Measurements from ENCODE around the gene ME3. TPM values are rescaled to one million over a fixed set of nuclear protein-coding genes. Genes with fewer than 3 reads are reported as not detected.
"Not testable (repeated sequence)": the region's sequence is repeated elsewhere in the genome, so short reads cannot be mapped to it uniquely, and the experiment has no call there.

Gene ME3
- total RNA-seq, 3 donors from 2014 or later: 29.3 to 51.2 (median 31.8) TPM

GRCh38 chr11:86570451-86570850 lies 102.0 kb downstream of the ME3 start:
- peaks cover 34% of the 10 kb centered on the region for H3K4me1 ChIP-seq (ENCODE audit: low read depth)

GRCh38 chr11:86570020-86570419 lies 102.4 kb downstream of the ME3 start:
- Histone ChIP-seq H3K4me3 (no peak overlapping the region), H3K4me1 (ENCODE audit: low read depth) (peaks cover 33% of the 10 kb centered on the region), H3K9me3 (no peaks in the 10 kb centered on the region), H3K36me3 (ENCODE audit: low read depth) (no peaks in the 10 kb centered on the region)
- intact Hi-C loops (cut with DNase I, micrococcal nuclease): no loop called here
- no peak for DNase-seq
- ATAC-seq: peak; percentile 48
- no peak for TF ChIP-seq CTCF (IDR thresholded peaks at IDR 0.05)

More at GRCh38 chr11:86570451-86570850, 102.0 kb downstream of the ME3 start:
- TF ChIP-seq CTCF (IDR thresholded peaks at IDR 0.05): no peak
- Histone ChIP-seq H3K4me3 (no peak overlapping the region), H3K36me3 (ENCODE audit: low read depth) (no peaks in the 10 kb centered on the region), H3K9me3 (no peaks in the 10 kb centered on the region)
- intact Hi-C loops (cut with DNase I, micrococcal nuclease): no loop called here
- no peak for DNase-seq
- peak; percentile 65 for ATAC-seq

GRCh38 chr11:86569109-86569508 lies 103.3 kb downstream of the ME3 start:
- intact Hi-C loops (cut with DNase I, micrococcal nuclease): no loop called here
- no peaks in the 10 kb centered on the region for H3K9me3 ChIP-seq
- ATAC-seq: no peak
- H3K36me3 ChIP-seq (ENCODE audit: low read depth): no peaks in the 10 kb centered on the region
- TF ChIP-seq CTCF (IDR thresholded peaks at IDR 0.05): no peak
- DNase-seq: no peak
- H3K4me3 ChIP-seq: no peak overlapping the region
- peaks cover 30% of the 10 kb centered on the region for H3K4me1 ChIP-seq (ENCODE audit: low read depth)

- ATAC-seq (no peak), DNase-seq (no peak)
- H3K9me3 ChIP-seq: no peaks in the 10 kb centered on the region
- intact Hi-C loops (cut with DNase I, micrococcal nuclease): no loop called here
- no peaks in the 10 kb centered on the region for H3K36me3 ChIP-seq (ENCODE audit: low read depth)
- no peak overlapping the region for H3K4me3 ChIP-seq
- H3K4me1 ChIP-seq (ENCODE audit: low read depth): peaks cover 10% of the 10 kb centered on the region
- TF ChIP-seq CTCF (IDR thresholded peaks at IDR 0.05): no peak
Observed at GRCh38 chr11:86565801-86566312, 106.6 kb downstream of the ME3 start.

- ATAC-seq (no peak), DNase-seq (no peak)
- no peak overlapping the region for H3K4me3 ChIP-seq
- no peak for TF ChIP-seq CTCF (IDR thresholded peaks at IDR 0.05)
- H3K36me3 ChIP-seq (ENCODE audit: low read depth): no peaks in the 10 kb centered on the region
- no peaks in the 10 kb centered on the region for H3K9me3 ChIP-seq
- intact Hi-C loops (cut with DNase I, micrococcal nuclease): no loop called here
- H3K4me1 ChIP-seq (ENCODE audit: low read depth): peaks cover 6% of the 10 kb centered on the region
Observed at GRCh38 chr11:86565388-86565787, 107.0 kb downstream of the ME3 start.

- ATAC-seq; intact Hi-C loops (cut with DNase I, micrococcal nuclease); DNase-seq; H3K4me3 ChIP-seq; H3K36me3 ChIP-seq (ENCODE audit: low read depth); H3K9me3 ChIP-seq: not testable (repeated sequence)
- H3K4me1 ChIP-seq (ENCODE audit: low read depth): peaks cover 15% of the 10 kb centered on the region
Observed at GRCh38 chr11:86562842-86563241, 109.6 kb downstream of the ME3 start.

All from mucosa of descending colon (tissue), 3 donors.